Natural killer cell treated with Interleukin-12 subunit alpha and Interleukin-12 subunit beta and Interleukin-15 and Interleukin-18, amount 100 ng/mL, for 72 hours (primary cell): ENCODE data around the gene NPAS3. TPM values are rescaled to one million over a fixed set of nuclear protein-coding genes. Genes with fewer than 3 reads are reported as not detected.

Source experiments
- ATAC-seq, 2 donors: fragments of 150-1000 bp; cut with Tn5 transposase in 1 of 2; sonication (Bioruptor Pico), chemical (Tn5 transposase) in 1 of 2; 2 replicates each; pipeline ENCODE4 v1.10.0; 2021
- DNase-seq: peaks from one replicate; pipeline ENCODE4 v3.0.0; 2022; ENCODE audit warnings: low spot score
- H3K27ac Mint-ChIP-seq, 2 donors: 1 replicate in 1 of 2; 2 replicates in 1 of 2; pipeline ENCODE4 v1.8.0; 2022; ENCODE audit warnings: mixed read lengths in 2 of 2, mild to moderate bottlenecking in 1 of 2, moderate library complexity in 1 of 2
- H3K27me3 Mint-ChIP-seq, 2 donors: 1 replicate in 1 of 2; 2 replicates in 1 of 2; pipeline ENCODE4 v1.8.0; 2022; ENCODE audit warnings: mixed read lengths in 2 of 2
- H3K36me3 Mint-ChIP-seq: one replicate; pipeline ENCODE4 v1.8.0; 2022; ENCODE audit warnings: mixed read lengths
- H3K4me1 Mint-ChIP-seq, 2 donors: 1 replicate in 1 of 2; 2 replicates in 1 of 2; pipeline ENCODE4 v1.8.0; 2022; ENCODE audit warnings: low read depth in 2 of 2, mixed read lengths in 2 of 2, mild to moderate bottlenecking in 1 of 2
- H3K4me3 Mint-ChIP-seq: one replicate; pipeline ENCODE4 v1.8.0; 2022; ENCODE audit warnings: mixed read lengths
- H3K9me3 Mint-ChIP-seq: 2 replicates; pipeline ENCODE4 v1.8.0; 2022; ENCODE audit warnings: mixed read lengths
- total RNA-seq, 2 donors: library from RNA; stranded (reverse); gene quantifications; one replicate each; pipeline ENCODE4 v1.2.3, GENCODE V29; 2022

The NPAS3 gene
- total RNA-seq, 2 donors from 2014 or later = not detected

DNA sequence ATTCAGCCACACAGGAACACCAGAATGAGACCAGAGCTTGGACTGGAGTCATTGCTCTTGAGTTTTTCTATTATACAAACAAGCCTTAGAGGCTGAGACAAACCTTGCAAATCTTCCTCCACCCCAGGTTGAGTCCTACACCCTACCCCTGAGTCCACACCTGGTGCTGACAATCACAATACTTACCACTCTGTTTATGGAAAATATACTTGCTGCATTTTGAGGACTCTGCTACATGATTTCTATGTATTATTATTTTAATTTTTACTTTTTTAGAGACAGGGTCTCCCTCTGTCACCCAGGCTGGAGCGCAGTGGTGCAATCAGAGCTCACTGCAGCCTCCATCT is 910.7 kb downstream of the NPAS3 start:
- Mint-ChIP-seq H3K9me3 (no peaks in the 10 kb centered on the region), H3K4me1 (no peaks in the 10 kb centered on the region), H3K27ac (no peak overlapping the region), H3K27me3 (peaks cover 0 to 4% of the 10 kb centered on the region in 2 donors), H3K36me3 (no peaks in the 10 kb centered on the region), H3K4me3 (no peak overlapping the region)
- ATAC-seq (no peak), DNase-seq (no peak)

DNA sequence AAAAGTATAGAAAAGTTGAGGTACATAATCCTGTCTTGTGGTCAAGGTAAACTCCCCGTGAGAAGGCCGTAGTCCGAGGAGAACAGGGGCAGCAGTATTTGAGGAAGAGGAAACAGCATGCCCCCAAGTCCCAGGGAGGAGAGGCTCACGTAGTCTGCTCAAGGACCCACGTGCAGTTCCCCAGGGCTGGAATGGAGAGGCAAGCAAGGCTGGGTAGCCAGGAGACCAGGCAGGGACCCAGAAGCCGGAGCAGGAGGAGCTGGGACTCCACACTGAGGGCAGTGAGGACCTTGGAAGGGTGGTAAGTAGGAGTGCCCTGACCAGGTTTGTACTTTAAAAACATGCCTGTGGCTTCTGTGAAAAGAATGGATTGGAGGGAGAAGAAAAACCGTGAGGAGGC is 912.1 kb downstream of the NPAS3 start:
- H3K36me3 Mint-ChIP-seq = no peaks in the 10 kb centered on the region
- no peak overlapping the region for H3K27ac Mint-ChIP-seq
- no peaks in the 10 kb centered on the region for H3K4me1 Mint-ChIP-seq
- no peak for ATAC-seq
- H3K27me3 Mint-ChIP-seq = peaks cover 0 to 4% of the 10 kb centered on the region in 2 donors
- no peak overlapping the region for H3K4me3 Mint-ChIP-seq
- H3K9me3 Mint-ChIP-seq = no peaks in the 10 kb centered on the region
- DNase-seq = no peak

DNA sequence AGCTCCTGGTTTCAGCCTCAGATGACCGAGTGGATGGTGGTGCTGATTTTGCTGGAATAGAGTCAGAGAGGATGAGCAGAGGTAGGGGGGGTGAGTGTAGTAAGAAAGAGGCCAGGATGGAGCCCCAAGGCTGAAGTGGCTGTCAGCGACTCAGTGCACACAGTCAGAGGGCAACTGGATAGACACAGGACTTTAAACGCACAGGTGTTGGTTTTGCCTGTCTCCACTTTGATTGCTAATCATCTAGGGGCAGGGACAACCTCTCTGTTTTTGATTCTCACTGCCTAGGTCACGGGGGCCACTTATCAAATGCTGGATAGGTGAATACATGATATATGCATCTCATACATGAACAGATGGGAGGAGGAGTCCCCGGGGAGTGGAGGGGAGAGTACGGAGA is 912.7 kb downstream of the NPAS3 start:
- no peak for DNase-seq
- ATAC-seq = no peak
- no peaks in the 10 kb centered on the region for H3K36me3 Mint-ChIP-seq
- no peaks in the 10 kb centered on the region for H3K9me3 Mint-ChIP-seq
- H3K27ac Mint-ChIP-seq = no peak overlapping the region
- H3K4me1 Mint-ChIP-seq = no peaks in the 10 kb centered on the region
- H3K4me3 Mint-ChIP-seq = no peak overlapping the region
- H3K27me3 Mint-ChIP-seq = peaks cover 0 to 1% of the 10 kb centered on the region in 2 donors

DNA sequence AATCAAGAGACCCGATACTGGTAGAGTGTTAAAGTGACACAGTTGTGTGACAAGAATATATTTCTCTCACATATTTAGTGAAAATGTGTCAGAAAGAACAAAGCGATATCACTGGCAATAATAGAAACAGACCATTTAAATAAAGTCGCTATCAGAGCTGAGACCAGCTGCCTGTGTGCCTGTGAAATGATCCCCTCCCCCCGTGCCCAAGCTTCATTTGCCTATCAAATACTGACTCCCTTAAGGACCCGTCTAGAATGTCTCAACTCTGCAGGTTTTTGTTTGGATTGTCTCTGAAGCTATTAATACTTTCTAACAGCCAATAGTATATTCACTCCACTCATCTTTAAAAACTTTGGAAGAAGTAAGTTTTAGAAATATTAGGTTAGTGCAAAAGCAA is 913.3 kb downstream of the NPAS3 start:
- Mint-ChIP-seq H3K4me3 (no peak overlapping the region), H3K27me3 (no peaks in the 10 kb centered on the region), H3K4me1 (no peaks in the 10 kb centered on the region), H3K27ac (no peak overlapping the region), H3K9me3 (no peaks in the 10 kb centered on the region), H3K36me3 (no peaks in the 10 kb centered on the region)
- DNase-seq (no peak), ATAC-seq (no peak)
